GM19324 (cell line): Measurements from ENCODE around the gene CCL17.

Experiments used
- ATAC-seq: cut with Tn5 transposase; IDR thresholded peaks from one replicate; pipeline ENCODE4 v1.9.1; 2021; ENCODE audit warnings: mild to moderate bottlenecking, moderate library complexity; ENCODE audit not compliant: unreplicated experiment, low FRiP score

CCL17 gene

DNA sequence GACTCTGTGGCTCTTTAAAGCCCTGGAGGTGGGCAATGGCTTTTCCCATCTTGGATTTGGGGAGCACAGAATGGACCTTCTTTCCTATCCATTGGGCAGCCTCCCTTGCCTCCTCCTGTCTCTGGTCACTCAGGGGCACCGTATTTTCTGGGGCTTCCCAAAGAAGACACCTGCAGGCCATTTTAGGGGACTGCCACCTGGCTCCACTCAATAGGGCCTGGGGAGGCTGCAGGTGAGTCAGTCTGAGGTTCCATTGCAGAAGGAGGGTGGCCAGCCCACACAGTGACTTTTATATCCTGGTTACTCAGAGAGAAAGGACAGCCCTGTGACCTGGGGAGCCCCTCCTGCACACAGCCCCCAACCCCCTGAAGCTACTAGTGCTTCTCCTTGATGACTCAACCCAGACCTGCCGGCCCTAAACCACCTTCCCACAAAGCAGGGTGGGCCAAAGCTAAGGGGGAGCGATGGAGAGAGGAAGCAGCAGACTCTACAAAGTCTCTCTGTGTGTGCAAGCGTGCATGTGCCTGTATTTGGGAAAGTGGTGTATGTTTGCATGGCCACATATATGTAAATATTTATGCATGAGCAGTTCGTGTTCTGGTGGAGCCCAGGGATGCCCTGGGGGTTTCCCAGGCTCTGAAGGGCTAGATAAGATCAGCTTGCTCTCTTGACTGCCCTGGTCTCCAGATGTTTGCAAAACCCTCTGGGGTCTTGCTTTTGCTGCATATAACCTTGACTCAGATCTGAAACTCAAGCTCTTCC lies 27.3 kb upstream of the CCL17 start:
- ATAC-seq, result peak; percentile 50

DNA sequence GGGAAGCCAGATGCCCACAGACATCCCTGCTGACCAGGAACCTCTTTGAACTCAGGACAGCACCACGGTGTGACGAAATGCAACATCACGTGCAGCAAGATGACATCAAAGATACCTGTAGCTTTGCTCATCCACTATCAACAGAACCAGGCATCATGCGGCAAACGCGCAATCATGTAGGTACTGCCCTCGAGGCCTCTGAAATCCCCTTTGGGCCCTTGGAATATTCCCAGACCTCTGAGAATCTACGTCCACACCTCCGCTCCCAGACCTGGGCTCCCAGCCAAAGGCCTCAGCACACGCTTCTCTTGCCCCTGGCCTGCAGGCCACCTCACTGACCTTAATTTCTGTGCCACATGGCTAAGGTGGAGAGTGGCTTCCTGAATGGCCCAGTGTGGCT lies 25.0 kb upstream of the CCL17 start:
- no peak for ATAC-seq

- no peak for ATAC-seq
Measured at GRCh38 chr16:57380671-57381462, 23.7 kb upstream of the CCL17 start.

- no peak for ATAC-seq
Measured at GRCh38 chr16:57381791-57382534, 22.6 kb upstream of the CCL17 start.

DNA sequence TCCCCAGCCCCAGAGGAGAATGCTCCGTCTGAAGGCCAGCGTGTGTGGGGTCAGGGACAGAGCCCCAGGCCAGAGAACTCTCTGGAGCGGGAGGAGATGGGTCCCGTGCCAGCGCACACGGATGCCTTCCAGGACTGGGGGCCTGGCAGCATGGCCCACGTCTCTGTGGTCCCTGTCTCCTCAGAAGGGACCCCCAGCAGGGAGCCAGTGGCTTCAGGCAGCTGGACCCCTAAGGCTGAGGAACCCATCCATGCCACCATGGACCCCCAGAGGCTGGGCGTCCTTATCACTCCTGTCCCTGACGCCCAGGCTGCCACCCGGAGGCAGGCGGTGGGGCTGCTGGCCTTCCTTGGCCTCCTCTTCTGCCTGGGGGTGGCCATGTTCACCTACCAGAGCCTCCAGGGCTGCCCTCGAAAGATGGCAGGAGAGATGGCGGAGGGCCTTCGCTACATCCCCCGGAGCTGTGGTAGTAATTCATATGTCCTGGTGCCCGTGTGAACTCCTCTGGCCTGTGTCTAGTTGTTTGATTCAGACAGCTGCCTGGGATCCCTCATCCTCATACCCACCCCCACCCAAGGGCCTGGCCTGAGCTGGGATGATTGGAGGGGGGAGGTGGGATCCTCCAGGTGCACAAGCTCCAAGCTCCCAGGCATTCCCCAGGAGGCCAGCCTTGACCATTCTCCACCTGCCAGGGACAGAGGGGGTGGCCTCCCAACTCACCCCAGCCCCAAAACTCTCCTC lies 21.9 kb upstream of the CCL17 start:
- no peak for ATAC-seq

GRCh38 chr16:57383276-57384247 lies 21.0 kb upstream of the CCL17 start:
- ATAC-seq, result no peak

GRCh38 chr16:57384248-57385070 lies 20.1 kb upstream of the CCL17 start:
- ATAC-seq, result no peak

DNA sequence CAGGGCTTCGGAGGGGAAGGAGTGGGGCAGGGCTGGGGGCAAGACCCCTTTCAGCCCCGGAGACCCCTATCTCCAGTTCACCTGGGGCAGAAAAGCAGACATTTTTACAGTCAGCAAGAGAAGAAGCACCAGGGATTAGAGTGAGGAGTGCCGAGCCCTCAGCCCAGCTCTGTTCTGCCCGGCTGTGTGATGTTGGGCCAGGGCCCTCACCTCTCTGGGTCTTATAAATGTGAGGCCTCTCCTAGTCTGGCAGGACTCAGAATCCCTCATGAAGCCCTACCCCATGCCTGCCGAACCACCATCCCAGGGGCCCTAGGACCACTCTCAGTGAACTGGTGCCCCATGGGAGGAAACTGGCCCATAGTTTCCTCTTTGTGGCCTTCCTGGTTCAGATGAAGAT lies 19.5 kb upstream of the CCL17 start:
- ATAC-seq, result no peak

- ATAC-seq, result no peak
Measured at GRCh38 chr16:57386381-57386951, 18.1 kb upstream of the CCL17 start.

DNA sequence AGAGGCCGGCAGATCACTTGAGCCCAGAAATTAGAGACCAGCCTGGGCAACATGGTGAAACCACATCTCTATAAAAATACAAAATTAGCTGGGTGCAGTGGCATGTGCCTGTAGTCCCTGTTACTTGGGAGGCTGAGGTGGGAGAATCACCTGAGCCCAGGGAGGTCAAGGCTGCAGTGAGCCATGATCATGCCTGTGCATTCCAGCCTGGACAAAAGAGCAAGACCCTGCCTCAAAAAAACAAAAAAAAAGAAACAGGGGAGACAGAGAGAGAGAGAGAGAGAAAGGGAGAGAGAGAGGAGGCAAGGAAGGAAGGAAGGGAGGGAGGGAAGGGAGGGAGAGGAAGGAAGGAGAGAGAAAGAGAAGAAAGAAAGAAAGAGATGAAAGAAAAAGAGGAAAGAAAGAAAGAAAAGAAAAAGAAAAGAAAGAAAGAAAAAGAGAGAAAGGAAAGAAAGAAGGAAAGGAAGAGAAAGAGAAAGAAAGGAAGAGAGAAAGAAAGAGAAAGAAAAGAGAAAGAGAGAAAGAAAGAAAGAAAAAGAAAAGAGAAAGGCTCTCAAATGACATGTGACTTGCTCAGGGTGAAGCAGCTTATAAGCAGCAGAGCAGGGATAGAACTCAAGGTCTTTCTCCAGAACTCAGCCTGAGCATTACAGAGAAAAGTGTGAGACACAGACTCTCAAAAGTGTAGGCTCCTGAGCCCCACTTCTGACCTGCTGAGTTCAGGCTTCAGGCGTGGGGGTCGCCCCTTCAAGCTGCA lies 16.8 kb upstream of the CCL17 start:
- no peak for ATAC-seq

- no peak for ATAC-seq
Measured at GRCh38 chr16:57388359-57389086, 16.0 kb upstream of the CCL17 start.

- ATAC-seq, result no peak
Measured at GRCh38 chr16:57389087-57389468, 15.5 kb upstream of the CCL17 start.

- ATAC-seq, result no peak
Measured at GRCh38 chr16:57390636-57391295, 13.8 kb upstream of the CCL17 start.

- ATAC-seq, result no peak
Measured at GRCh38 chr16:57391300-57391699, 13.3 kb upstream of the CCL17 start.

GRCh38 chr16:57391708-57392107 lies 12.9 kb upstream of the CCL17 start:
- ATAC-seq, result no peak

DNA sequence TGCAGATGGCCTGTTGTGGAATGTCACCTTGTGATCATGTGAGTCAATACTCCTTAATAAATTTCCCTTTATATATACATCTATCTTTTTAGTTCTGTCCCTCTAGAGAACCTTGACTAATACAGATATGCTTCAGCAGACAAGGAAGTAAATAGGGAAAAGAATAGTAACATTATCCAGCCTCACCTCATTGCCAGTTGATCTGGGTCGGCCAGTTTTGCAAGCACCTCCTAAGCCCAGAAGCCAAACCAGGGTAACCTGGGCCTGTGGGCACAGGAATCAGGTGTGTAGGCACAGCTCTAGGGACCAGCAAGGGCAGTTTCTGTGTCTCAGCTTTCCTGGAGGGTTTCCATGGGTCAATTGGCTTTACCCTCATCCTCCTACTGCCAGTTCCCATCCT lies 11.9 kb upstream of the CCL17 start:
- no peak for ATAC-seq
